Activated T-cell treated with anti-CD3 and anti-CD28 coated beads, Interleukin-2, amount 50 U/mL, for 24 hours (primary cell): ENCODE data around the gene C19orf73.
"Not testable (repeated sequence)": the region's sequence is repeated elsewhere in the genome, so short reads cannot be mapped to it uniquely, and the experiment has no call there.

ENCODE experiments used
- DNase-seq: peaks from one replicate; pipeline ENCODE4 v3.0.0-alpha.2; 2020
- H3K27ac Mint-ChIP-seq: 2 replicates; pipeline ENCODE4 v1.8.0; 2020; ENCODE audit warnings: mild to moderate bottlenecking, mixed read lengths
- H3K27me3 Mint-ChIP-seq: 2 replicates; pipeline ENCODE4 v1.8.0; 2020; ENCODE audit warnings: mixed read lengths
- H3K36me3 Mint-ChIP-seq: 2 replicates; pipeline ENCODE4 v1.8.0; 2020; ENCODE audit warnings: low read depth, mixed read lengths
- H3K4me1 Mint-ChIP-seq: 2 replicates; pipeline ENCODE4 v1.8.0; 2020; ENCODE audit warnings: low read depth, mixed read lengths
- H3K4me3 Mint-ChIP-seq: 2 replicates; pipeline ENCODE4 v1.8.0; 2020; ENCODE audit warnings: mild to moderate bottlenecking, moderate library complexity, mixed read lengths
- H3K9me3 Mint-ChIP-seq: 2 replicates; pipeline ENCODE4 v1.8.0; 2020; ENCODE audit warnings: mixed read lengths

The C19orf73 gene

GRCh38 chr19:49152119-49152550 is 33.2 kb upstream of the C19orf73 start:
- Mint-ChIP-seq H3K9me3 (peaks cover 4% of the 10 kb centered on the region), H3K27ac (no peak overlapping the region), H3K4me1 (peaks cover 24% of the 10 kb centered on the region), H3K36me3 (no peaks in the 10 kb centered on the region), H3K27me3 (peaks cover 82% of the 10 kb centered on the region), H3K4me3 (no peak overlapping the region)
- DNase-seq = no peak

GRCh38 chr19:49151267-49152118 is 32.5 kb upstream of the C19orf73 start:
- peak; percentile 60 for DNase-seq
- Mint-ChIP-seq H3K9me3 (peaks cover 4% of the 10 kb centered on the region), H3K27ac (no peak overlapping the region), H3K27me3 (peaks cover 87% of the 10 kb centered on the region), H3K4me3 (no peak overlapping the region), H3K36me3 (no peaks in the 10 kb centered on the region), H3K4me1 (peaks cover 24% of the 10 kb centered on the region)

- no peak overlapping the region for H3K4me3 Mint-ChIP-seq
Measured at GRCh38 chr19:49150944-49151243, 32.0 kb upstream of the C19orf73 start.

GRCh38 chr19:49150106-49150943 is 31.4 kb upstream of the C19orf73 start:
- Mint-ChIP-seq H3K27me3 (peaks cover 89% of the 10 kb centered on the region), H3K27ac (no peak overlapping the region), H3K4me1 (peaks cover 28% of the 10 kb centered on the region), H3K36me3 (no peaks in the 10 kb centered on the region), H3K9me3 (peaks cover 4% of the 10 kb centered on the region), H3K4me3 (peak overlapping the region; percentile 70)
- peak; percentile 61 for DNase-seq

More at GRCh38 chr19:49150944-49151243, 32.0 kb upstream of the C19orf73 start:
- H3K9me3 Mint-ChIP-seq = peaks cover 4% of the 10 kb centered on the region
- H3K36me3 Mint-ChIP-seq = no peaks in the 10 kb centered on the region
- peaks cover 24% of the 10 kb centered on the region for H3K4me1 Mint-ChIP-seq
- DNase-seq = no peak
- peaks cover 89% of the 10 kb centered on the region for H3K27me3 Mint-ChIP-seq
- no peak overlapping the region for H3K27ac Mint-ChIP-seq

GRCh38 chr19:49149652-49150105 is 30.7 kb upstream of the C19orf73 start:
- peaks cover 4% of the 10 kb centered on the region for H3K9me3 Mint-ChIP-seq
- peak overlapping the region; percentile 70 for H3K4me3 Mint-ChIP-seq
- H3K27ac Mint-ChIP-seq = no peak overlapping the region
- peaks cover 88% of the 10 kb centered on the region for H3K27me3 Mint-ChIP-seq
- H3K4me1 Mint-ChIP-seq = peaks cover 30% of the 10 kb centered on the region
- no peak for DNase-seq
- H3K36me3 Mint-ChIP-seq = no peaks in the 10 kb centered on the region

- peak overlapping the region; percentile 70 for H3K4me3 Mint-ChIP-seq
- H3K27me3 Mint-ChIP-seq = peaks cover 82% of the 10 kb centered on the region
Measured at GRCh38 chr19:49148784-49149651, 30.1 kb upstream of the C19orf73 start.

GRCh38 chr19:49148044-49148682 is 29.2 kb upstream of the C19orf73 start:
- DNase-seq = no peak
- H3K4me1 Mint-ChIP-seq = peaks cover 31% of the 10 kb centered on the region
- no peaks in the 10 kb centered on the region for H3K36me3 Mint-ChIP-seq
- H3K27ac Mint-ChIP-seq = no peak overlapping the region
- H3K27me3 Mint-ChIP-seq = peaks cover 73% of the 10 kb centered on the region
- H3K9me3 Mint-ChIP-seq = peaks cover 4% of the 10 kb centered on the region
- no peak overlapping the region for H3K4me3 Mint-ChIP-seq

More at GRCh38 chr19:49148784-49149651, 30.1 kb upstream of the C19orf73 start:
- Mint-ChIP-seq H3K4me1 (peaks cover 30% of the 10 kb centered on the region), H3K27ac (no peak overlapping the region), H3K9me3 (peaks cover 4% of the 10 kb centered on the region), H3K36me3 (no peaks in the 10 kb centered on the region)
- DNase-seq = peak; percentile 85

- peaks cover 34% of the 10 kb centered on the region for H3K4me1 Mint-ChIP-seq
- H3K4me3 Mint-ChIP-seq, H3K36me3 Mint-ChIP-seq, H3K9me3 Mint-ChIP-seq, DNase-seq, H3K27ac Mint-ChIP-seq: not testable (repeated sequence)
- H3K27me3 Mint-ChIP-seq = peaks cover 69% of the 10 kb centered on the region
Measured at GRCh38 chr19:49146408-49146770, 27.4 kb upstream of the C19orf73 start.

- no peaks in the 10 kb centered on the region for H3K9me3 Mint-ChIP-seq
- peaks cover 35% of the 10 kb centered on the region for H3K4me1 Mint-ChIP-seq
- H3K4me3 Mint-ChIP-seq = peak overlapping the region; percentile 54
- H3K36me3 Mint-ChIP-seq = no peaks in the 10 kb centered on the region
- H3K27ac Mint-ChIP-seq = peak overlapping the region; percentile 82
- peak; percentile 90 for DNase-seq
- peaks cover 64% of the 10 kb centered on the region for H3K27me3 Mint-ChIP-seq
Measured at GRCh38 chr19:49145573-49146407, 26.8 kb upstream of the C19orf73 start.

- peak; percentile 76 for DNase-seq
- H3K36me3 Mint-ChIP-seq = no peaks in the 10 kb centered on the region
Measured at GRCh38 chr19:49142866-49143335, 24.0 kb upstream of the C19orf73 start.

GRCh38 chr19:49141352-49141751 is 22.4 kb upstream of the C19orf73 start:
- Mint-ChIP-seq H3K27me3 (peaks cover 24% of the 10 kb centered on the region), H3K4me3 (no peak overlapping the region), H3K27ac (no peak overlapping the region), H3K36me3 (no peaks in the 10 kb centered on the region), H3K9me3 (no peaks in the 10 kb centered on the region), H3K4me1 (peaks cover 18% of the 10 kb centered on the region)
- no peak for DNase-seq

More at GRCh38 chr19:49142866-49143335, 24.0 kb upstream of the C19orf73 start:
- Mint-ChIP-seq H3K4me3 (peak overlapping the region; percentile 75), H3K27ac (no peak overlapping the region), H3K9me3 (no peaks in the 10 kb centered on the region), H3K4me1 (peaks cover 18% of the 10 kb centered on the region), H3K27me3 (peaks cover 38% of the 10 kb centered on the region)

- Mint-ChIP-seq H3K36me3 (no peaks in the 10 kb centered on the region), H3K9me3 (no peaks in the 10 kb centered on the region), H3K27ac (no peak overlapping the region), H3K4me1 (peaks cover 18% of the 10 kb centered on the region), H3K27me3 (peaks cover 20% of the 10 kb centered on the region), H3K4me3 (no peak overlapping the region)
- no peak for DNase-seq
Measured at GRCh38 chr19:49140951-49141350, 22.0 kb upstream of the C19orf73 start.

GRCh38 chr19:49136771-49137171 is 17.8 kb upstream of the C19orf73 start:
- H3K4me3 Mint-ChIP-seq = no peak overlapping the region
- no peaks in the 10 kb centered on the region for H3K36me3 Mint-ChIP-seq
- no peaks in the 10 kb centered on the region for H3K9me3 Mint-ChIP-seq
- H3K27me3 Mint-ChIP-seq = peaks cover 8% of the 10 kb centered on the region
- no peak for DNase-seq
- peaks cover 16% of the 10 kb centered on the region for H3K4me1 Mint-ChIP-seq
- H3K27ac Mint-ChIP-seq = no peak overlapping the region
